Upper lobe of left lung (tissue), 4 donors: Measurements from ENCODE around the gene PRICKLE2.

ENCODE experiments used
- EP300 ChIP-seq, 4 donors: sonication (generic); formaldehyde crosslinking; IDR thresholded peaks; one replicate each; pipeline ENCODE4 v1.5.1; 2017; ENCODE audit warnings: antibody characterized with exemption in 4 of 4, control low read depth in 2 of 4
- POLR2A ChIP-seq, 4 donors: fragments of 450-650 bp; IDR thresholded peaks; one replicate each; pipeline ENCODE4 v1.5.1; 2016 to 2017; ENCODE audit warnings: antibody characterized with exemption in 4 of 4, mild to moderate bottlenecking in 2 of 4
- TF ChIP-seq, protein P1 (sequence below), 6 experiments: fragments of 450-650 bp in 4 of 6; fragments of 200-600 bp in 2 of 6; sonication (generic) in 2 of 6; IDR thresholded peaks; one replicate each; pipeline ENCODE4 v1.5.1; 2016 to 2019; ENCODE audit warnings: antibody characterized with exemption in 6 of 6

DNA sequence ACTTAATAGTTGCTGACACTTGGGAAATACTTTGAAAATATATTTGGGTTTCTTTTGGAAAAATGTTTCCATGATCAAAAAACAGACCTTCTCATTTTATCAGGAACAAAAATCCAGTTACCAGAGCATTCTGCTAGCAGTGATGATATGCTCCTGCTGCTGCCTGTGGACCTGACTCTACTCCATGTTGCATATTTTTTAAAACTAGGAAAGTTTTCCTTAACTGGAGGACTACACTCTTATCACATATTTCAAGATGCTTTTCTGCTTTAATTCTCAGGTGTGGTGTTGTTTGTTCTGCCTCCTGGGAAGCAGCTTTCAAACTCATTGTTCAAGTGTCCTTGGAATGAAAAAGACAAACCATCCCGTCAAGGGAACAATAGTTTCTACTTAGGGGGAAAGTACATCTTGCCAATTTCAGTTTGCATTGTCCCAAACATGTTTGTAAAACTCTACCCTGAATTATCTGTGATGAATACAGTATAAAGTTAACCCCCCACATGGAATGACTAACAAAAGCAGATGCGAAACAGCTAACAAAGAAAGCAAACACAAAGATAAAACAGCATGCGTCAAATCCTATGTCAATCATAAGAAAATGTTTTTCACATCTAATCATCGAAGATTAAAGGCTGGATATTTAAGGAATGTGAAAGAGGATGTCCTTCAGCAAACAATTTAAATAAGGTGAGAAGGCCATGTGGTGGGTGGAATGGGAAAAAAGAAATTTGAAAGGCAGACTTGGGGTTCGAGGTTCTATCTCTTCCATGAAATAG lies 161.9 kb downstream of the PRICKLE2 start:
- TF ChIP-seq, protein P1, sequence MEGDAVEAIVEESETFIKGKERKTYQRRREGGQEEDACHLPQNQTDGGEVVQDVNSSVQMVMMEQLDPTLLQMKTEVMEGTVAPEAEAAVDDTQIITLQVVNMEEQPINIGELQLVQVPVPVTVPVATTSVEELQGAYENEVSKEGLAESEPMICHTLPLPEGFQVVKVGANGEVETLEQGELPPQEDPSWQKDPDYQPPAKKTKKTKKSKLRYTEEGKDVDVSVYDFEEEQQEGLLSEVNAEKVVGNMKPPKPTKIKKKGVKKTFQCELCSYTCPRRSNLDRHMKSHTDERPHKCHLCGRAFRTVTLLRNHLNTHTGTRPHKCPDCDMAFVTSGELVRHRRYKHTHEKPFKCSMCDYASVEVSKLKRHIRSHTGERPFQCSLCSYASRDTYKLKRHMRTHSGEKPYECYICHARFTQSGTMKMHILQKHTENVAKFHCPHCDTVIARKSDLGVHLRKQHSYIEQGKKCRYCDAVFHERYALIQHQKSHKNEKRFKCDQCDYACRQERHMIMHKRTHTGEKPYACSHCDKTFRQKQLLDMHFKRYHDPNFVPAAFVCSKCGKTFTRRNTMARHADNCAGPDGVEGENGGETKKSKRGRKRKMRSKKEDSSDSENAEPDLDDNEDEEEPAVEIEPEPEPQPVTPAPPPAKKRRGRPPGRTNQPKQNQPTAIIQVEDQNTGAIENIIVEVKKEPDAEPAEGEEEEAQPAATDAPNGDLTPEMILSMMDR (IDR thresholded peaks at IDR 0.05) = no peak
- TF ChIP-seq POLR2A (IDR thresholded peaks at IDR 0.05) (no peak), EP300 (IDR thresholded peaks at IDR 0.05) (no peak)
